GM18508 (cell line): ENCODE measurements around the gene STOX1.
"Not testable (repeated sequence)": the region's sequence is repeated elsewhere in the genome, so short reads cannot be mapped to it uniquely, and the experiment has no call there.

Source experiments
- ATAC-seq: cut with Tn5 transposase; IDR thresholded peaks from one replicate; pipeline ENCODE4 v1.9.1; 2021; ENCODE audit warnings: moderate number of reproducible peaks; ENCODE audit not compliant: insufficient read depth, unreplicated experiment

Gene STOX1, protein sequence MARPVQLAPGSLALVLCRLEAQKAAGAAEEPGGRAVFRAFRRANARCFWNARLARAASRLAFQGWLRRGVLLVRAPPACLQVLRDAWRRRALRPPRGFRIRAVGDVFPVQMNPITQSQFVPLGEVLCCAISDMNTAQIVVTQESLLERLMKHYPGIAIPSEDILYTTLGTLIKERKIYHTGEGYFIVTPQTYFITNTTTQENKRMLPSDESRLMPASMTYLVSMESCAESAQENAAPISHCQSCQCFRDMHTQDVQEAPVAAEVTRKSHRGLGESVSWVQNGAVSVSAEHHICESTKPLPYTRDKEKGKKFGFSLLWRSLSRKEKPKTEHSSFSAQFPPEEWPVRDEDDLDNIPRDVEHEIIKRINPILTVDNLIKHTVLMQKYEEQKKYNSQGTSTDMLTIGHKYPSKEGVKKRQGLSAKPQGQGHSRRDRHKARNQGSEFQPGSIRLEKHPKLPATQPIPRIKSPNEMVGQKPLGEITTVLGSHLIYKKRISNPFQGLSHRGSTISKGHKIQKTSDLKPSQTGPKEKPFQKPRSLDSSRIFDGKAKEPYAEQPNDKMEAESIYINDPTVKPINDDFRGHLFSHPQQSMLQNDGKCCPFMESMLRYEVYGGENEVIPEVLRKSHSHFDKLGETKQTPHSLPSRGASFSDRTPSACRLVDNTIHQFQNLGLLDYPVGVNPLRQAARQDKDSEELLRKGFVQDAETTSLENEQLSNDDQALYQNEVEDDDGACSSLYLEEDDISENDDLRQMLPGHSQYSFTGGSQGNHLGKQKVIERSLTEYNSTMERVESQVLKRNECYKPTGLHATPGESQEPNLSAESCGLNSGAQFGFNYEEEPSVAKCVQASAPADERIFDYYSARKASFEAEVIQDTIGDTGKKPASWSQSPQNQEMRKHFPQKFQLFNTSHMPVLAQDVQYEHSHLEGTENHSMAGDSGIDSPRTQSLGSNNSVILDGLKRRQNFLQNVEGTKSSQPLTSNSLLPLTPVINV

DNA sequence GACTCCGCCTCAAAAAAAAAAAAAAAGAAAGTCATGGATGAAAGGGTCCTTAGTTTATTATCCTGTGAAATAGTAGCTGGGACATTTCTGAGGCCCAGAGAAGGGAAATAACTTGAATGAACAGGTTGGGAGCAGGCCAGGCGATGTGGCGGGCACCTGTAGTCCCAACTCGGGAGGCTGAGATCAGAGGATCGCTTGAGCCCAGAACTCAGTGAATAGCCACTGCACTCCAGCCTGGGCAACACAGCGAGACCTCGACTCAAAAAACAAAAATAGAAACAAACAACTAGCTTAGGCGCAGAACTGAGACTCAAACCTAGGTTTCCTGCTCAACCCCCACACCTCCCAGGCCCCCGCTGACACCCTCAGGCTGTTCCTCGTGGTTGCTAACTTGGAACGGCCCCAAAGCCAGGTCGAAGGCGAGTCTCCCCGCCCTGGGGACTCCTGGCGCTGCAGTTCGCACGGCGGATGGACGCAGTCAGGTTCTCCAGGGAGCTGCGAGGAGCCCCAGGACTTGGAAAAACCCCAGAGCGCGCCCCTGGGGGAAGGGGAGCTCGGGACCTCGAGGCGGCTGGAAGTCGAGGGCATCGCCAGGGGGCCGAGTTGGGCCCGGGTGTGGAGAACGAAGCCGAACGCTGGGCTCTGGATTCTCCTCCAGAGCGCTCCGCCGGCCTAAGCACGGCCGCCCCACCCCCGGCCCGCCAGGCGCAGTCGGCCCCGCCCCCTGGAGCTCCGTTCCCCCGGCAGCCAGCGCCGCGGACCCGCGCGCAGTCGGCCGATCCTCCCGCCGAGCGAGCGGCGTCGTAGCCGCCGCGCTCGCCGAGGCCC lies at the start of gene STOX1:
Gene STOX1 (plus strand): TSS at position 768 of the 828 bp plus-strand sequence. CDS start 93 bp downstream, outside the sequence.
- ATAC-seq, result no peak

DNA sequence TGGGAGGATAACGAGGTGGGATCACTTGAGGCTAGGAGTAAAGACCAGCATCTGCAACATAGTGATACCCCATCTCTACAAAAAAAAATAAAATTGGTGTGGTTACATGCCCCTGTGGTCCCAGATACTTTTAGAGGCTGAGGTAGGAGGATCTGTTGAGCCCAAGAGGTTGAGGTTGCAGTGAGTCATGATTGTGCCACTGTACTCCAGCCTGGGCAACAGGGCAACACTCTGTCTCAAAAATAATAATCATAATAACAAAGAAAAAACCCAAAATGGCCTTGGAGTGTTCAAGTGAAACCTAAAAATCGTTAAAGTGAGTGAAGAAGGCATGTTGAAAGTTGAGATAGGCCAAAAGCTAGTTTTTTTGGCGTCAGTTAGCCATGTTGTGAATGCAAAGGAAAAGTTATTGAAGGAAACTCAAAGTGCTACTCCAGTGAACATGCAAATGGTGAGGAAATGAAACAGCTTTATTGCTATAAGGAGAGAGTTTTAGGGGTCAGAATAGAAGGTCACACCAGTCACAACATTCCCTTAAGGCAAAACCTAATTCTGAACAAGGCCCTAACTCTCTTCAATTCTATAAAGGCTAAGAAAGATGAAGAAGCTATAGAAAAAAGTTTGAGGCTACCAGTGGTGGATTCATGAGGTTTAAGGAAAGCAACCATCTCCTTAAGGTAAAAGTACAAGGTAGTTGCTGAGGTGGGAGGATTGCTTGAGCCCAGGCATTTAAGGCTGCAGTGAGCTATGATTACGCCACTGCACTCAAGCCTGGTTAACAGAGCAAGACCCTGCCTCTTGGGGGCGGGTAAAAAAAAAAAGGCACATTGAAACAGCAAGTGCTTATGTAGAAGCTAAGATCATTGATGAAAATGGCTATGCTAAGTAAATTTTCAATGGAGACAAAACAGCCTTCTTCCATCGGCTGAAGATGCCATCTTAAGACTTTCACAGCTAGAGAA lies 45.4 kb upstream of the STOX1 start:
- no peak for ATAC-seq

DNA sequence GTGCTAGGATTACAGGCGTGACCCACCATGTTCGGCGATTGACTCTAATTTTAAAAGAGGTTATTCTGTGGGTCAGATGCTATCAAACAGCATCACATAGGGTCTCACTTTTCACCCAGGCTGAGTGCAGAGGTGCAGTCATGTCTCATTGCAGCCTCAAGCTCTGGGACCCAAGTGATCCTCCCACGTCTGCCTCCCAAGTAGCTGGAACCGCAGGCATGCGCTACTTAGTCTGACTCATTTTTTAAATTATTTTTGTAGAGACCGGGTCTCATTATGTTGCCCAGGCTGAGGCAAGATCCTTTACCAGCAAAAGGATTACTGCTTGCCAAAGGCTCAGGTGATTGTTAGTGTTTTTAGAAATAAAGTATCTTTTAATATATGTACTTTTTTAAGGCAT lies 42.9 kb upstream of the STOX1 start:
- ATAC-seq, result no peak

DNA sequence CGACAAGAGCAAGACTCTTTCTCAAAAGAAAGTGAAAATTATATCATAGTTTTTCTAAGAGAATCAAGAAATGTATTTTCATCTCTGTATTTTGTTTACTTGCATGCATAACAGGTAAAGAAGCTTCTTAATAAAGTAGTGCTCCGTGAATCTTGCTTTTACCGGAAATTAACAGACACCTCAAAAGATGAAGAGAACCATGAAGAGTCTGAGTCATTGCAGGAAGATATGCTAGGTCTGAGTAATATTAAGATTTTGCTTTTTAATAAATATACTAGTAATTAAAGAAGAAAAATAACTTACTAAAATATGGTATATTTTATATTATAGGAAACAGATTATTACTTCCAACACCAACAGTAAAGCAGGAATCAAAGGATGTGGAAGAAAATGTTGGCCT lies 39.5 kb upstream of the STOX1 start:
- ATAC-seq, result no peak

DNA sequence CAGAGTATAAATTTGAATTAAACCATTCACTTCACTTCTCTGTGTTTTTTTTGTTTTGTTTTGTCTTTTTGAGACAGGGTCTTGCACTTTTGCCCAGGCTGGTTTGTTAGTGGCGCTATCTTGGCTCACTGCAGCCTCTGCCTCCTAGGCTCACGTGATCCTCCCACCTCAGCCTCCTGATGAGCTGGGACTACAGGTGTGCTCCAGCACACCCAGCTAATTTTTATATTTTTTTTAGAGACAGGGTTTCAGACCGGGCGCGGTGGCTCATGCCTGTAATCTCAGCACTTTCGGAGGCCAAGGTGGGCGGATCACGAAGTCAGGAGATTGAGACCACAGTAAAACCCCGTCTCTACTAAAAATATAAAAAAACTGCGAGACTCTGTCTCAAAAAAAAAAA lies 36.9 kb upstream of the STOX1 start:
- ATAC-seq, result no peak

DNA sequence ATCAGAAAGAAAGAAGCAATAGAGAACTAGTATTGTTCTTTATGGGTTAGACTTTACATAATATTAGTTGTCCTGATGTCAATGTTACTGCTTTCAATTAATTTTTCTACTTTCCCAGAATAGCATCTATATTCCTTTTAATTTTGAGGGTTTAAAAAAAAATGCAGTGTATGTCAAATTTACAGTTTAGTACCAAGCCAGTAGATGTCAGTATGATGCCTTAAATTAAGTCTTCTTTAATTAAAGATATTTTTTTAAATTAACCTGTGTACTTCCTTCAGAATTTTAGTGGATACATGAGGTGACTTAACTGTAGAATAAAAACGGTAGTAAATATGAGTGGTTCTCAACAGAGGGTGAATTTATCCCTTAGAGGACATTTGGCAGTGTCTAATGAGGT lies 35.2 kb upstream of the STOX1 start:
- no peak for ATAC-seq

DNA sequence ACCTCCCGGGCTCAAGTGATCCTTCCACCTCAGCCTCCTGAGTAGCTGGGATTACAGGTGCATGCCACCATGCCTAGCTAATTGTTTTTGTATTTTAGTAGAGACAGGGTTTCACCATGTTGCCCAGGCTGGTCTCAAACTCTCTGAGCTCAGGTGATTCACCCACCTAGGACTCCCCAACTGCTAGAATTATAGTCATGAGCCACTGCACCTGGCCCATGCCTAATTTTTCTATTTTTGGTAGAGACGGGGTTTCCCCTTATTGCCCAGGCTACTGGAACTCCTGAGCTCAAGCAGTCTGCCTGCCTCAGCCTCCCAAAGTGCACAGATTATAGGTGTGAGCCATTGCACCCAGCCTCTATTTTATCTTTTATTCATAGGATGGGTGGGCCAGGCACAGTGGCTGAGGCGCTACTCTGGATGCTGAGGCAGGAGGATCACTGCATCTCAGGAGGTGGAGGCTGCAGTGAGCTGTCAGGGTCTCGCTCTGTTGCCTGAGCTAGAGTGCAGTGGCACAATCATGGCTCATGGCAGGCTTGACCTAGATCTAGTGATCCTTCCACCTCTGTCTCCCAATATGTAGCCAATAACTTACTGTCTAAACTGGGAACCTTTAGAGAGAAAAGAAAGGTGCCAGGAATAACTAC lies 31.3 kb upstream of the STOX1 start:
- ATAC-seq, result no peak

DNA sequence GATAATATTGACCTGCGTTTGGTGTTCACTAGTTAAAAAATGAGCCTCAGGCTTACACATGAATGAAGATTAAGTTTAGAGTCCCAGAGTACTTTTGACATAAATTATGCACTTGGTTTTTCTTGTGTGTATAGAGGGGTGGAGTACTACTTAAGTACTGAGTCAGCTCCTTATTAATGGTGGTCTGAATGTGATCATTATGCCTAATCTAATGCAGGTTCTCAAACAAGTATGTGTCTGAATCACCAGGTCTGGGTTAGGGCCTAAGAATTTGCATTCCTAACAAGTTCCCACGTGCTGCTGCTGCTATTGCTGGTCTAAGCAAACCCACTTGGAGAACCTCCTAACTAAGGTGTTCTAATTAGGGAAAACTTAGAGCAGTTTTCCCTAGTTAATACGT lies 30.7 kb upstream of the STOX1 start:
- no peak for ATAC-seq

DNA sequence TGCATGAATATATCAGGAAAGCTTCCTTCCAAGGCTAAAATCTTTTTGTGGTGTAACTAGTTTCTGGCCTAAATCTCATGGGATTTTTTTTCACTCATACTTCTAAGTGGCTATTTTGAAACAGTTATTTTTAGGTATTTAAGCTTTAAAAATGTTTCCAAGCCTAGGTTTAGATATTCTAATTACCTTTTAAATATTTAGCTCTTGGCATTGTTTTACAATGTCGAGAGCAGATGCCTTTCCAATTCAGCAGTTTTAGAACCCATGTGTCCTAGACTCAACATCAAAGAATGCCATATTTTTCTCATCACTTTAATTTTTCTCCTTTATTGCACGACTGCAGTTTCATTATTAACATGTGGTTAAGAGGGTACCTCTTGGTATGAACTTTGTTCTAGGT lies 27.1 kb upstream of the STOX1 start:
- no peak for ATAC-seq

DNA sequence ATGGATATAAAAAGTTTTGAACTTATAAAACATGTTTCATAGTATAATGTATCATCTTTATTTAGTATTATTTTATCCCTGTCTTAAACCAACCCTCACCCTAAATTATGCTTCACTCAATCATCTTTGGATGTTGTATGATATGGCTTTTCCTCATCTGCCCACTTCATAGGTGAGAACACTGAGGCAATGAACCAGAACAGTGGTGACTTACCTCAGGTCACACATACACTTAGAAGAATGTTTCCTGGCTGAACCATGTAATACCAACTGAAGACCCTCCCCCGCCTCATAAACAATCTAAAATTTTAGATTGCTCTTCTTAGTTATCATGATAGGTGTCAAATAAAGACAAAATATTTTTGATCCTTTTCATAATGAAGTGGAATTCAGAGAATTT lies 22.6 kb upstream of the STOX1 start:
- ATAC-seq, result no peak

DNA sequence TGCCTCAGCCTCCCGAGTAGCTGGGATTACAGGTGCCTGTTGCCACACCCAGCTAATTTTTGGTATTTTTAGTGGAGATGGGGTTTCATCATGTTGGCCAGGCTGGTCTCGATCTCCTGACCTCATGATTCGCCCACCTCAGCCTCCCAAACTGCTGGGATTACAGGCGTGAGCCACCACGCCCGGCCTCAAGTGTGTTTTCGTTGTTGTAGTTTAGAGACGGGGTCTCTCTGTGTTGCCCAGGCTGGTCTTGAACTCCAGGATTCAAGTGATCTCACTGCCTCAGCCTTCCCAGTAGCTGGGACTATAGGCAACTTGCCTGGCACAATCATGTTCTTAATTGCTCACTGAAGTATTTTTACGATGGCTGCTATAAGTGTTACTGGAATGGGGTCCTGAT lies 16.5 kb upstream of the STOX1 start:
- ATAC-seq, result not testable (repeated sequence)

DNA sequence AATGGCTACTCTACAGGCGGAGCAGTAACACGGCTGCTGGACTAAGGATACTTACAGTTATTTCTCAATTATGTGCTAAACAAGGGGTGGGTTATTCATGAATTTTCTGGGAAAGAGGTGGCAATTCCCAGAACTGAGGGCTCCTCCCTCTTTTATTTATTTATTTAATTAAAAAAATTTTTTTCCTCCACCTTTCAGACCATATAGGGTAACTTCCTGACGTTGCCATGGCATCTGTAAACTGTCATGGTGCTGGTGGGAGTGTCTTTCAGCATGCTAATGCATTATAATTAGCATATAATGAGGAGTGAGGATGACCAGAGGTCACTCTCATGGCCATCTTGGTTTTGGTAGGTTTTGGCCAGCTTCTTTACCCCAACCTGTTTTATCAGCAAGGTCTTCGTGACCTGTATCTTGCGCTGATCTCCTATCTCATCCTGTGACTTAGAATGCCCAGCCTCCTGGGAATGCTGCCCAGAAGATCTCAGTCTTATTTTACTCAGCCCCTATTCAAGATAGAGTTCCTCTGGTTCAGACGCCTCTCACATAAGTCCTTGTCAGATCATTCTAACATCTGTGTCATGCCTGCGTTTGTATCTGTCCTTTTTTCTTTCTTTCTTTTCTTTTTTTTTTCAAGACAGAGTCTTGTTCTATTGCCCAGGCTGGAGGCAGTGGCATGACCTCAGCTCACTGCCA lies 15.9 kb upstream of the STOX1 start:
- ATAC-seq, result no peak

DNA sequence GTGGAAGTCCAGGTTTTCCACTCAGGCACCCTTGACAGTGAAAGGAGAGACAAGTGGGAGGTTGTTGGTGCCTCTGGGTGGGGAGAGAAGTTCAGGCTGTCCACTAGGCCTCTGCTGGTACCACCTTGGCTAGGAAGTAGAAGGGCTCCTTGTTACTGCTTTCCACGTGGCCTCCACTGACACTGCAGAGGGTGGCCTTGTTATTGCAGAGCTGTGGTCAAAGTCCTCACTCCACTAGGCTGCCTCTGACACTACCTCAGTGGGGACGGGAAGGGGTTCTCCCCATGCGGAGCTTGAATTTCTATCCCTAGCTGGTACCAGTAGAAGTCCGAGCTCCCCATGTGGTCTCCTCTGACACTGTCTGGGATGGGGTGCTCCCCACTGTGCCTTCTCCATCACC lies 14.9 kb upstream of the STOX1 start:
- no peak for ATAC-seq

DNA sequence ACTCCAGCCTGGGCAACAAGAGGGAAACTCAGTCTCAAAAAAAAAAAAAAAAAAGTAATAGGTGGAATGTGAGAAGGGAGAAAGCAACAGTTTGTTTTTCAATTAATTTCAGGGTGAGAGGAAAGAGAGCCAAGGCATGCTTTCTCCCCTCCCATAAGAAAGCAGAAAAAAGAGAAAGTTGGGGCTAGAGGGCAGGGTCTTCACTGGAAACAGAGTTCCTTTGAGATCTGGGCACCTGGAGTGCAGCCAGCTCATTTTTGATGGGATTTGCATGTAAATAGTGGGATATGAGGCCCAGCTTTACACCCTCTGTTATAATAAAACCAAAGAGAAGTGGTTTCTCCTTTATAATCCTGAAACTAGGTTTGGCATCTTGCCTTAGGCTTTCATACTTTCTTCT lies 13.8 kb upstream of the STOX1 start:
- ATAC-seq, result no peak

DNA sequence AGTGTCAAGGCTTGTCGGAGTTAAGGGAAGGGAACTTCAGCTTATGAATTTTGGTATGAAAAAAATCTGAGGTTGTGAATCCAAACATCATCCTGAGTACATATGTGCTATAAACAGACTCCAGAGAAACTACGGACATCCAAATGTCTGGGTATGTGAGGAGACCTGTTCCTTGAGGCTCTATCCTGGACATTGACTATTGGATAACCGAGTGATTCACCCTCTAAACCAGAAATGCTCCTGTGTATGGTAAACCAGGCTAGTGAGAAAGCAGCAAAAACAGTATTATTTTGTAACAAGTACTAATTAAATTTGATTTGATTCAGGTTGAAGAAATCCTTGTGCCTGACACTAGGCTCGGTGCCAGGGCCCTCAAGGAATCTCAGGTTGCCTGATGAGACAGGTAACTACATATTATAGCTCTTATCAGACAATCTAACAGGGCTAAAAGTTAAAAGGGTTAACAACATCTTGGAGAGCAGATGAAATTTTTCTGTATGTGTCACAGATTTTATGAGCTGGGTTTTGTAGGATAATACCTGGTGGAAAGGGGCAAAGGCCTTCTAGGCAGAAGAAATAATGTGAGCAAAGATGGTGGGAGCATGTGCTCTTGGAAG lies 10.4 kb upstream of the STOX1 start:
- ATAC-seq, result no peak

DNA sequence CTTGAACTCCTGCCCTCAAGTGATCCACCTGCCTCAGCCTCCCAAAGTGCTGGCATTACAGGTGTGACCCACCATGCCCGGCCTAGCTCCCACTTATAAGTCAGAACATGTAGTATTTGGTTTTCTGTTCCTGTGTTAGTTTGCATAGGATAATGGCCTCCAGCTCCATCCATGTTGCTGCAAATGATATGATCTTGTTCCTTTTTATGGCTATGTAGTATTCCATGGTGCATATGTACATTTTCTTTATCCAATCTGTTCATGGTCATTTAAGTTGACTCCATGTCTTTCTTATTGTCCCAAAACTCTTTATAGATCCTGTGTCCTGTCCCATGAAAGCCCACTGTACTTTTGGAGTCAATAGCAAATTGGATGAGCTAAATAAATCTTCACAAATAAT lies 7.0 kb upstream of the STOX1 start:
- not testable (repeated sequence) for ATAC-seq

DNA sequence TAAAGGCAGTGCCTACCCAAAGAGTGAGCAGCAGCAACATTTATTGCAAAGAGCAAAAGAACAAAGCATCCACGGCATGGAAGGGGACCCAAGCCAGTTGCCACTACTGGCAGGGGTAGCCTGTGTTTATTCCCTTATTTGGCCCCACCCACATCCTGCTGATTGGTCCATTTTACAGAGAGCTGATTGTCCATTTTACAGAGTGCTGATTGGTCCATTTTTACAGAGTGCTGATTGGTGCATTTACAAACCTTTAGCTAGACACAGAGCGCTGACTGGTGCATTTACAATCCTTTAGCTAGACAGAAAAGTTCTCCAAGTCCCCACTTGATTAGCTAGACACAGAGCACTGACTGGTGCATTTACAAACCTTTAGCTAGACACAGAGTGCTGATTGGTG lies 4.7 kb upstream of the STOX1 start:
- not testable (repeated sequence) for ATAC-seq

DNA sequence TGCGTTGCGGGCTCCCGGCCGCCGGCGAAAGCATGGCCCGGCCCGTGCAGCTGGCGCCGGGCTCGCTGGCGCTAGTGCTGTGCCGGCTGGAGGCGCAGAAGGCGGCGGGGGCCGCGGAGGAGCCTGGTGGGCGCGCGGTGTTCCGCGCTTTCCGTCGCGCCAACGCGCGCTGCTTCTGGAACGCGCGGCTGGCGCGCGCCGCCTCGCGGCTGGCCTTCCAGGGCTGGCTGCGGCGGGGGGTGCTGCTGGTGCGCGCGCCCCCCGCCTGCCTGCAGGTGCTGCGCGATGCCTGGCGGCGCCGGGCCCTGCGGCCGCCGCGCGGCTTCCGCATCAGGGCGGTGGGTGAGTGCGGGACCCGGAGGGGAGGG lies 245 bp downstream of the STOX1 start:
- ATAC-seq, result not testable (repeated sequence)
